Measurements from ENCODE around the gene MPV17L. TPM values are rescaled to one million over a fixed set of nuclear protein-coding genes. Genes with fewer than 3 reads are reported as not detected.

MPV17L gene
- total RNA-seq, 1 donor: 1.3 TPM

- no peak for DNase-seq (ENCODE audit: low read depth)
- TF ChIP-seq CTCF (IDR thresholded peaks at IDR 0.05; ENCODE audit: insufficient read depth, low read depth, low read length): no peak
- no peak overlapping the region for H3K4me3 ChIP-seq (ENCODE audit: low read depth, low read length)
Measured at GRCh38 chr16:15461376-15461775, 65.8 kb downstream of the MPV17L start.

Other genes with a start within 250 kb of the MPV17L start
- 0.64 and 0.86 TPM in 2 replicates for gene NPIPA5, start 17.5 kb upstream of the MPV17L start, total RNA-seq
- 37.4 and 44.0 TPM in 2 replicates for gene BMERB1, start 38.8 kb downstream of the MPV17L start, total RNA-seq
- gene MARF1, start 247.4 kb downstream of the MPV17L start, total RNA-seq: 14.5 and 14.7 TPM in 2 replicates